GM18517 (cell line): ENCODE measurements around the gene MRPL18.
"Not testable (repeated sequence)": the region's sequence is repeated elsewhere in the genome, so short reads cannot be mapped to it uniquely, and the experiment has no call there.

Experiments
- ATAC-seq: cut with Tn5 transposase; IDR thresholded peaks from one replicate; pipeline ENCODE4 v1.9.1; 2021; ENCODE audit warnings: mild to moderate bottlenecking, moderate library complexity; ENCODE audit not compliant: unreplicated experiment

Gene MRPL18

GRCh38 chr6:159790149-159790955 is at the start of gene MRPL18:
MRPL18 (plus strand) TSS chr6:159790467; CDS start chr6:159790588, 121 bp downstream.
- peak; percentile 81 for ATAC-seq

- ATAC-seq: no peak
These were observed 48.1 kb upstream of the MRPL18 start for GRCh38 chr6:159742165-159742564.

- ATAC-seq: no peak
These were observed 45.2 kb upstream of the MRPL18 start for GRCh38 chr6:159745081-159745480.

- ATAC-seq: no peak
These were observed 43.5 kb upstream of the MRPL18 start for GRCh38 chr6:159746759-159747158.

GRCh38 chr6:159748127-159748526 is 42.1 kb upstream of the MRPL18 start:
- not testable (repeated sequence) for ATAC-seq

GRCh38 chr6:159751448-159751847 is 38.8 kb upstream of the MRPL18 start:
- ATAC-seq: no peak

GRCh38 chr6:159753081-159753872 is 37.0 kb upstream of the MRPL18 start:
- no peak for ATAC-seq

- ATAC-seq: no peak
These were observed 35.9 kb upstream of the MRPL18 start for GRCh38 chr6:159754401-159754800.

GRCh38 chr6:159754959-159755914 is 35.0 kb upstream of the MRPL18 start:
- ATAC-seq: no peak

- ATAC-seq: no peak
These were observed 33.8 kb upstream of the MRPL18 start for GRCh38 chr6:159756508-159756907.

- no peak for ATAC-seq
These were observed 32.0 kb upstream of the MRPL18 start for GRCh38 chr6:159758031-159759001.

GRCh38 chr6:159759645-159760044 is 30.6 kb upstream of the MRPL18 start:
- no peak for ATAC-seq

- no peak for ATAC-seq
These were observed 29.6 kb upstream of the MRPL18 start for GRCh38 chr6:159760602-159761057.

- no peak for ATAC-seq
These were observed 29.0 kb upstream of the MRPL18 start for GRCh38 chr6:159761129-159761872.

- ATAC-seq: peak; percentile 96
These were observed 28.2 kb upstream of the MRPL18 start, which contains the start of gene ACAT2 for GRCh38 chr6:159761873-159762680. ACAT2 (plus strand) TSS chr6:159762045; CDS start chr6:159762088, 43 bp downstream.

GRCh38 chr6:159762681-159763293 is 27.5 kb upstream of the MRPL18 start:
- peak; percentile 6 for ATAC-seq

- ATAC-seq: no peak
These were observed 23.4 kb upstream of the MRPL18 start for GRCh38 chr6:159766906-159767305.
